Stimulated activated CD4-positive, alpha-beta T cell treated with anti-CD3 and anti-CD28 coated beads, Interleukin-15, amount 100 ng/mL, for 1 hour (primary cell): Measurements from ENCODE around the gene STAM.

Experiments used
- DNase-seq, 2 donors: peaks; one replicate each; pipeline ENCODE4 v3.0.0-alpha.2; 2020; ENCODE audit warnings: low read depth in 1 of 2, low spot score in 1 of 2

The STAM gene

GRCh38 chr10:17647326-17647725 lies 3.4 kb downstream of the STAM start:
- no peak for DNase-seq

- peak in 1 of 2 donors; percentile 23 for DNase-seq
Observed at GRCh38 chr10:17648243-17649035, 4.5 kb downstream of the STAM start.

DNA sequence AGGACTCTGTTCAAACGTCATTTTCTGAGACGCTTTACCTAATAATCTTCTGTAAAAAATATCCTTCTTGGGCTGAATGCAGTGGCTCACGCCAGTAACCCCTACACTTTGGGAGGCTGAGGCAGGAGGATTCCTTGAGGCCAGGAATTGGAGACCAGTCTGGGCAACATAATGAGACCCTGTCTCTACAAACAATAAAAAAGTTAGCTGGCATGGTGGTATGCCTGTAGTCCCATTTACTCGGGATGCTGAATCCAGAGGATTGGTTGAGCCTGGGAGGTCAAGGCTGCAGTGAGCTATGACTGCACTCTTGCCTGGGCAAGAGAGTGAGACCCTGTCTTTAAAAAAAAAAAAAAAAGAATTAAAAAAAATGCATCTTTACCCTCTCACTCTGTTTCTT lies 5.1 kb downstream of the STAM start:
- no peak for DNase-seq

DNA sequence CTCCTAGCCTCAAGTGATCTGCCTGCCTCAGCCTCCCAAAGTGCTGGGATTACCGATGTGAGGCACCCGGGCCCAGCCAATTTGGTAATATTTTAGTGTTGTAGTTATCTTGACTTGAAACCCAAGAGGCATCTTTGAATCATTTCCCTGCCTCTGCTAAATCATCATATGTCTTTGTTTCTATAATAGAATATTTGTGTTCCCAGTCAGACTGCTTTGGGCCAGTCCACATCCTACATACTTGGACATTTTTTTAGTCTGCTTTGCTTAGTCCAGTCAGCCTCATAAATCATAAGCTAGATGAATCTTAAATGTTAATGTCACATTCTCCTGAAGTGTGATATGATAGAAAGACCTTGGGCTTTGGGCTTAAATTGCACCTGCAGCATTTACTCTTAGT lies 5.9 kb downstream of the STAM start:
- no peak for DNase-seq

DNA sequence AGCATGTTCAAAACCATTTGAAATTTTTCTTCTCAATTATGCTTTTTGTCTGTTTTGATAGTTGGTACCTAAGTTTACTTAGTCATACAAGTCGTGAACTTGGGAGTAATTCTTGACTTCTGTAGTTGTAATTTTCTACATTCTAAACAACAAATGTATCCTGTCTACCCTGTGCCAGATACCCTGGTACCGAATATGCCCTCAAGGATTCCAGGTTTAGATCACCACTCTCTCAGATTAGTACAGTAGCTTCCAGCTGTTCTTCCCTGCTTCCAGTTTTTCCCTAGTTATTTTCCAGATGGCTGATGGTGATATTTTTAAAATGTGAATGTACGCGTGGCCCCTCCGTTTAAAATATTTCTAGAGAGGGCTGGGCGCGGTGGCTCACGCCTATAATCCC lies 6.5 kb downstream of the STAM start:
- no peak for DNase-seq

DNA sequence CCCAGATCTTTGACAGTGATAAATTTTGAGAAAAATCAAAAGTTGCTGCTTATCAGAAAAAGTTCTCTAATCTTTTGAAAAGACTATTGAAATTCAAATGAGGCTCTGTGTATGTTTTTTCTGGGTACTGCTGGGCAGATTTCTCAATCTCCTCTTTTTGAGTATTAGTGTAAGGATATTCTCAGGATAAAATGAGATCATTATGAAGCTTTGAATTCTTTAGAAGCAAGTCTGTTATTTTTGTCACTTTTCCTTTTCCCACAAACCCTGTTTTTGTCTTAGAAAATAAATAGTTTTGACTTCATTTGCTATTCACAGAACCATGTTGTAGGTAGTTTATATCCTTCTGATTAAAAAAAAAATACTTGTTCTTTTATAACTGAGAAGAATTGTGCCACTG lies 7.9 kb downstream of the STAM start:
- no peak for DNase-seq

GRCh38 chr10:17652585-17652984 lies 8.6 kb downstream of the STAM start:
- DNase-seq: no peak

DNA sequence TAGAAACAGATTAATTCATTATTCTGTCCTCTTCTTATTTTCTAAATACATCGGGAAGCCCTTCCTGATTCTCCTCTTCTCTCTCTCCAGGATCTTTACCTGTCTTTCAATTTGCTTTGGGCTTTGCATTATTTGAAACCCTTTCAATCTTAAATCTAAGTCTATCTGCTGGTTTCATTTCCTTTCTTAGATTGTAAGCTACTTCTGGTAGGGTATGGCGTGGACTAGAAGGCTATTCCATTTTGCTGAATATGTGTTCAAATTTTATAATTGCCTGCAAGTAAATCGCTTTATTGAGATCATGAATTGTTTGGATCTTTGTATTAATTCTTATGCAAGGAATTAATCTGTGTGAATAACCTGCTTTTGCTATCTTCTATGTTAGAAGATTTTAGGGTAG lies 11.1 kb downstream of the STAM start:
- DNase-seq: no peak

DNA sequence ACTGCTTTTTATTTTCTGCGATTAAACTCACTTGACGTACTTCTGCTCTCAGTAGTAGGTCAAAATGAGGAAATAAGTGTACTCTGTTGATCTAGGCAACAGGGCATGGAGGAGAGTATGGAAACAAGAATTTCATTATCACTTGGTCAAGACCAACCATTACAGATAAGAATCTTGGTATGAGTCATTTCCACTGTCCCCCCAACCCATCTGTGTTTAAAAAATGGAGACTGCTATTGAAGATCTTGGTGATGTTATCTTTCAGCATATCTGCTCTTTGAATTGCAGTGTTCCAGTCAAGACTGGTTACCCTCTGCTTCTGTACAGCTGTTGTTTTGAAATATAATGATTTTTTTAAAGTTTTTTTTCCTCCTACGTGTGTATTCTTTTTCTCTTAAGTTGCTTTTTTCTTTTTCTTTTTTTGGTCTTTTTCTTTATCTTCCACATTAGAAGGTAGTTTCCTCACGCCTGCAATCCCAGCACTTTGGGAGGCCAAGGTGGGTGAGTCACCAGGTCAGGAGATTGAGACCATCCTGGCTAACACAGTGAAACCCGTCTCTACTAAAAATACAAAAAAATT lies 11.7 kb downstream of the STAM start:
- DNase-seq: no peak

DNA sequence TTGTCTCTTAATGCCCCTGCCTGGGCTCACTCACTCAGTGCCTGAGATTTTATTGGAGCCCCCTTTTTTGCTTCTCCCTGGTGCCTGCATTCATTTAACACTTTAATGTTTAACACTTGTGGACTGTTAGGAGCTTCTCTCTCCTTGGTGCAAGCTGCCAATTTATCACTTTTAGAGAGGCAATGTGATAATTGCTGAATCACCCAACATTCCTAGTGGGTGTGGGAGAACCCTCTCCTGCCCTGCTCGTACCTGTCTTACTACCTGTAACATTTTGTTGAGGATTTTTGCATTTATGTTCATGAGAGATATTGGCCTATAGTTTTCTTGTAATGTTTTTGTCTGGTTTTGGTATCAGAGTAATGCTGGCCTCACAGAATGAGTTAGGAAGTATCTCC lies 13.2 kb downstream of the STAM start:
- DNase-seq: no peak

GRCh38 chr10:17659365-17659764 lies 15.4 kb downstream of the STAM start:
- DNase-seq: no peak

- DNase-seq: no peak
Observed at GRCh38 chr10:17660921-17661320, 17.0 kb downstream of the STAM start.

GRCh38 chr10:17661510-17661909 lies 17.6 kb downstream of the STAM start:
- DNase-seq: no peak

DNA sequence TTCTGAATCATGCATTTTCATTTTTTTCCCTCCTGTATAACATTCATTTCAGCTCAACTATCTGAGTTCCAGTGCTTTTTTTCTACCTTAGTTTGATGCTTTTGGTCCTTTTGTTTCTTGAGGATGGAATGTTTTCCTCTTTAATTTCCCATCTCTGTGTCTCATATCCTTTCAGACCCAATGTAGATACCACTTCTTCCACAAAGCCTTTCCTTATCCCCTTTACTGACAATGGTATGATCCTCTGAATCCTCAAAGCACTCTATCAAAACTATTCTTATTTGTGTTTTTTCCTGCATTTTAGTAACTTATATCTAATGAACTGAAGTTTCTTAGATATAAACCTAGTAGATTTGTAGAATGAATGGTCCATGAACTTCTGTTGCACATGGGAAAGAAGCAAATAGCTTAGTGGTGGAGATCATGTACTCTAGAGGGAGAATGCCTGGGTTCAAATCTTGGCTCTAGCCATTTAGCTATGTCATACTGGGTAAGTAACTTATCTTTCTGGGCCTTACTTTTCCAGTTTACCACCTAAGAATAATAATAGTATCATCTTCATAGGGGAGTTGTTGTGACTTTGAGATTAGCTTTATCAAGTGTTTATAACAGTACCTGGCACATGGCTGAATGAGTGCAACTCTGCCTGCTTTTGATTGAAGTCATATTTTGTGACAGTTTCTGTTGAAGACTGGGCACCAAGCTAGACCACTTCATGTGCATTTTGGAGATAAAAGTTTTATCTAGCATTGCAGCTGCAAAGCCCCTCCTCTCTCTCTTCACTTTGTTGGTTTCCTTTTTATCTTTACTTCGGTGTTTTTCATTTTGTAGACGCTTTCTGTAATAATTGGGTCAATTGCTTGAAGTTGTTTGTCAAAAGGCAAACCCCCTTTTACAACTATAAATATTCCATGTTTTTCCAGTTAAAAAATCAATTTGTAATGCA lies 18.5 kb downstream of the STAM start:
- DNase-seq: no peak

- no peak for DNase-seq
Observed at GRCh38 chr10:17663450-17663849, 19.5 kb downstream of the STAM start.

DNA sequence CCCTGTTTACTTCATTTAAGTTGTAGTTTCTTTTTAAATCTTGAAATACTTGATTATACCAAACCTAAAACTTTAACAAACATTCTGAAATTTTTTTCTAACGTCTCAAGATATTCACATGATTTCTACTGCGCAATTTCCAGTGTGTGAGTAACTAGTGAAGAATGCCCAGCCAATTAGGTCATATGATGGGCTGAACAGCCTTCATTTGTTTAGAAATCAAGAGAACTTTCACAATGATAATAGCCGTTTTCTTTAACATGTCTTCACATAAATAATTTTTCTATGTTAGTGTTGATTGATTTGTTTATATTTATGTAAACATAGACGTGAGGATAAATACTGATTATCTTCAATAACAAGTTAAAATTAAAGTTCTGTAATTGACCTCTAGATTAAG lies 21.8 kb downstream of the STAM start:
- DNase-seq: no peak

- DNase-seq: no peak
Observed at GRCh38 chr10:17668435-17669184, 24.7 kb downstream of the STAM start.

DNA sequence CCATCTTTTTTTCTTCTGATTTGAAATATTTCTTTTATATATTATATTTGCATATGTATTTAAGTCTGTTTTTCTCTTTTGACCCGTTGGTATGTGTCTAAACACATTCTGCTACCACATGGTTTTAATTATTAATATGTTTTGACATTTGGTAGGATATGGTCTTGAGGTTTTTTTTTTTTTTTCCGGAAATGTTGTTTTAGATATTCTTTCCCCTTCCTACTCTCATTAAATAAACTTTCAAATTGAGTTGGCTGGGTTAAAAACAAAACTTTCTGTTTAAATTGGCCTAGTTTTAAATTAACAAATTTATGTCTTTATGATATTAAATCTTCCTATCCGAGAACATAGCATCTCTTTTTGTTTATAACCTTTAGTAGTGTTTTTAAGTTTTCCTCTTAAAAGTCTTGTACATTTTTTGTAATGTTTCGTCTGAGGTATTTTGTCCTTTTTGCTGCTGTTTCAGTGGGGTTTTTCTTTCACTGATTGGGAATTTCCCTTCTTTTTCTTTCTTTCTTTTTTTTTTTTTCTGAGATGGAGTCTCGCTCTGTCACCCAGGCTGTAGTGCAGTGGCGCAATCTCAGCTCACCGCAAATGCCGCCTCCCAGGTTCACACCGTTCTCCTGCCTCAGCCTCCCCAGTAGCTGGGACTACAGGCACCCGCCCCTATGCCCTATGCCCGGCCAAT lies 25.4 kb downstream of the STAM start:
- DNase-seq: no peak

DNA sequence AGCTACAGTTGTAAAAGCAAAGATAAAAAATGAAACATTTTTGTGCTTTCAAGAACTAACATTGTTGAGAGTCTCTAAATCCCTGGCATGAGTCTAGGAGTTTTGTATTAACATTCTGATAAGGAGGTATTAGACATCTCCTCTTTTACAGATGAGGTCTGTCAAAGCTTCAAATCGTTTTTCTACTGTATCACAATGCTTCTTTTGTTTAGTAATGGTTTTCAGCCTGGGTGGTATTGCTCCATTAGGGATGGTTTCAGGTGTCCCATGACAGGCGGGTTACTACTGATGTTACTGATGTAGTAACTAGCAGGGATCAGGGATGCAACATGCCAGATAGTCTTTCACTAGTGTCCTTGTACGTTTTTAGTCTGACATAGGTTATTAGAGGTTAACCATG lies 27.4 kb downstream of the STAM start:
- DNase-seq: no peak

- DNase-seq: no peak
Observed at GRCh38 chr10:17673471-17674061, 29.6 kb downstream of the STAM start.
